Heart left ventricle (tissue), 16 donors: ENCODE data around the gene WWTR1. TPM values are rescaled to one million over a fixed set of nuclear protein-coding genes. Genes with fewer than 3 reads are reported as not detected.

ENCODE experiments used
- ATAC-seq, 4 donors: fragments of 200-7000 bp; cut with Tn5 transposase; one replicate each; pipeline ENCODE4 v1.9.1; 2020 to 2022; ENCODE audit warnings: moderate library complexity in 4 of 4, mild to moderate bottlenecking in 3 of 4, moderate number of reproducible peaks in 1 of 4
- DNase-seq, 5 donors: peaks; one replicate each; pipeline ENCODE4 v3.0.0-alpha.2; 2020
- H3K27ac ChIP-seq, 12 donors: fragments of 200-600 bp; sonication (generic) in 4 of 12; one replicate each; pipeline versions ENCODE4 v1.5.0 to v1.8.0; 2016 to 2022; ENCODE audit warnings: mild to moderate bottlenecking in 2 of 12
- H3K27me3 ChIP-seq, 9 donors: fragments of 200-600 bp; sonication (generic) in 2 of 9; one replicate each; pipeline versions ENCODE4 v1.5.1 to v1.8.0; 2016 to 2022; ENCODE audit warnings: mild to moderate bottlenecking in 3 of 9
- H3K36me3 ChIP-seq, 9 donors: fragments of 200-600 bp; sonication (generic) in 2 of 9; one replicate each; pipeline versions ENCODE4 v1.5.0 to v1.8.0; 2018 to 2022; ENCODE audit warnings: mild to moderate bottlenecking in 2 of 9
- H3K4me1 ChIP-seq, 12 donors: fragments of 200-600 bp; sonication (generic) in 4 of 12; one replicate each; pipeline versions ENCODE4 v1.5.0 to v1.8.0; 2016 to 2022; ENCODE audit warnings: mild to moderate bottlenecking in 3 of 12
- H3K4me3 ChIP-seq, 12 donors: fragments of 200-600 bp; sonication (generic) in 4 of 12; one replicate each; pipeline versions ENCODE4 v1.5.0 to v1.8.0; 2017 to 2022; ENCODE audit warnings: mild to moderate bottlenecking in 9 of 12, moderate library complexity in 4 of 12
- H3K9me3 ChIP-seq, 12 donors: fragments of 200-600 bp; sonication (generic) in 4 of 12; one replicate each; pipeline versions ENCODE4 v1.5.0 to v1.8.0; 2016 to 2022; ENCODE audit warnings: mild to moderate bottlenecking in 1 of 12
- POLR2A ChIP-seq, 2 donors: fragments of 450-650 bp; IDR thresholded peaks; one replicate each; pipeline ENCODE4 v1.6.1; 2017; ENCODE audit warnings: antibody characterized with exemption in 2 of 2, mild to moderate bottlenecking in 2 of 2, moderate library complexity in 2 of 2
- WGBS, 4 donors: extraction: QIAGEN DNeasy Blood & Tissue Kit in 2 of 4; methylation state at CpG; one replicate each; pipeline versions ENCODE4 v1.1.5 to v1.1.7; 2013 to 2018; 5-methylcytosine and 5-hydroxymethylcytosine counted together
- intact Hi-C, 10 donors: fragments of 100-400 bp; cut with DNase I; formaldehyde crosslinking; loops; one replicate each; pipeline versions ENCODE4 v1.11.1 to v1.14.2; 2022
- polyA plus RNA-seq, 2 donors: library from polyadenylated mRNA; stranded (reverse); fragments of 200-250 nt; gene quantifications; one replicate each; pipeline ENCODE4 v1.2.3, GENCODE V29; 2013
- total RNA-seq, 9 donors: library from RNA; depleted of rRNA in 2 of 9; stranded (reverse); fragments of >200 nt in 2 of 9; fragmentation: NEBNext Ultra II Directional in 3 of 9; extraction: Animal tissue kit (Norgen Biotek cat#: 25700) in 3 of 9; gene quantifications; one replicate each; pipeline versions ENCODE4 v1.1.0 to v1.2.4, GENCODE V29; 2016 to 2023
- TF ChIP-seq, protein P1 (sequence below), 12 donors: fragments of 200-600 bp; sonication (generic) in 4 of 12; IDR thresholded peaks; one replicate each; pipeline versions ENCODE4 v1.5.0 to v1.8.0; 2018 to 2022; ENCODE audit warnings: antibody characterized with exemption in 12 of 12, mild to moderate bottlenecking in 5 of 12
- donor health status: ischemic (EF 13 %, LVEDD 7.1; RV severe dilation, severe dysfunction).
- donor health status: healthy with polysubstance abuse.
- donor health status: DM: no; HTN: yes; CAD: no.
- donor health status: DM: no; HTN: no; CAD: no.
- donor health status: ischemic (EF 25% LVEDD 6.9; RV normal size, moderate dysfunction).
- donor health status: ischemic (EF 25% LVEDD 5.7; RV mildly dilated, moderate dysfunction).
- donor health status: healthy.
- donor health status: DM: yes; HTN: yes; CAD: no.
- donor health status: ischemic (EF 35%, LVEDD 5.7; RV mildly dilated, moderate dysfunction).
- donor health status: nonischemic (EF 11% LVEDD 7.7; RV severe dilation, severe dysfunction).
- donor health status: DM: yes; HTN: yes; CAD: no.
- donor health status: PGD.
- donor health status: ischemic (EF 29% LVEDD 5.4; RV normal size, mild dysfunction).
- donor health status: nonischemic (EF 23%, LVEDD 6.1; RV moderate dilation, normal function).

Gene WWTR1
- total and polyA plus RNA-seq, 11 donors = 14.5 to 71.7 (median 41.2) TPM

DNA sequence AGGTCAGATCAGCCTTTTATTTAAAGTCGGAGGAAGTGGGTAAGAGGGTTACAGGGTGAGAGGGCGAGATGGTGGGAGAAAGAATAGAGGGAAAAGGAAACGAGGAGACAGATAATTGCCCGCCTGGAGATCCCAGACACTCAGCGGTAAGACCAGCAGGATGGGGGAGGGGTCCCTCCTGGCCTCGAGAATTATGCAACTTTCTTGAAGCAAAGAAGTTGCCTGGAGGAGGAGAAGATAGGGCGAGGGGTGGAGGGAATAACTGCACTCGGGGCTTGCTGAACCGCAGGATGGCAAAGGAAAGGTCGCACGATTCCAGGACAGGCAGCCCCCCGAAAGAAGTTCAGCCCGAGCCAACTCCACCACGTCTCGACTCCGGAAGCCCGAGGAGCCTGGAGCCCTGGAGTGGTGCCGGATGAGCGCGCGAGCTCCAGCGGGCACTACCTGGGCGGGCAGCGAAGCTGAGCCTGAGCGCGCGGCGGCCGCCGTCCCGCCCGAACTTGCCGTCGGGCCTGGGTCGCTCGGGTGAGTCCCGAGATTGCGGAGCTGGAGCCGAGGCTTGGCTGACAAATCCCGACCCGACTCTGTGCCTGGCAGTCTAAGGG is 402 bp downstream of the WWTR1 start:
- peaks cover 0 to 52% (median 33%) of the 10 kb centered on the region in 12 donors for H3K4me1 ChIP-seq
- DNase-seq = peak in 3 of 5 donors; percentile 56 to 82 (median 58)

DNA sequence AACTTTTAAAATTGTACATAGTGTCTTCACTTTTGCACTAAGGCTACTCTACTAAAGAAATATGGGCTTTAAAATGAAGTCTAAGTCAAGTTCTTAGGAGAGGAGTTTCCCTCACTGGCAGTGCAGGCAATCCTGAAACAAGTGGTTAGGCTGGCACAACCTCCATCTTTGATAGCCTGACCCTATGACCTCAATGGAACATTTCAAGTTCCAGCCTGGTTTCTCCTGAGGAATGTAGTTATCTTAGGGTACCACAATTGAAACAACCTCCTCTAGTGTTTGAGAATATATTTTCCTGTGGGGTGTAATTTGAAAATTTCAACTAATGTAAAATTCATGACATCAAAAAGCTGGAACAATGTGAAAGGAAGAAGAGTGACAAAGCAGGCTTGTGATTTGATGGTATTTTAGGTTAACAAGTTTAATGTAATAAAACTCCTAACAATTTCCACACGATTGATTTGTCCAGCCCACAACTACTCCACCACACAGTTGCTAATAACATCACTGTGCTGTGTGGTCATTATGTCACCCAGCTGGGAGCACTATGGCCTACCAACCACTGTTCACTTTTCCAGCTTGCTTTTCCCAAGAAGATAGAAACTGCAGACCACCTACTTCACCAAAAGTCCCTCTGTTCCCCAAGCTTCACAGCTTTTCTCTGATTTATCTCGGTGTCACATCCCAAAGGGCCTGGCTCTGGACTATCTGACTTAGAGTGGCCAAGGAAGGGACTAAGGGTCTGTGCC is 1.8 kb downstream of the WWTR1 start:
- no peaks in the 10 kb centered on the region for H3K9me3 ChIP-seq
- DNase-seq (no peak), ATAC-seq (no peak)
- H3K4me1 ChIP-seq = peaks cover 0 to 59% (median 37%) of the 10 kb centered on the region in 12 donors
- WGBS, 4 donors = 9 to 12% (median 10%) methylated on average over 2 of the region's 2 CpGs
- peaks cover 0 to 33% (median 6%) of the 10 kb centered on the region in 9 donors for H3K36me3 ChIP-seq
- intact Hi-C loops = loop anchor here (2.0 to 10.0 kb wide), 13 partner anchors 35 to 129 kb away; no protein-coding TSS in a partner anchor
- TF ChIP-seq POLR2A (IDR thresholded peaks at IDR 0.05) = no peak
- TF ChIP-seq, protein P1, sequence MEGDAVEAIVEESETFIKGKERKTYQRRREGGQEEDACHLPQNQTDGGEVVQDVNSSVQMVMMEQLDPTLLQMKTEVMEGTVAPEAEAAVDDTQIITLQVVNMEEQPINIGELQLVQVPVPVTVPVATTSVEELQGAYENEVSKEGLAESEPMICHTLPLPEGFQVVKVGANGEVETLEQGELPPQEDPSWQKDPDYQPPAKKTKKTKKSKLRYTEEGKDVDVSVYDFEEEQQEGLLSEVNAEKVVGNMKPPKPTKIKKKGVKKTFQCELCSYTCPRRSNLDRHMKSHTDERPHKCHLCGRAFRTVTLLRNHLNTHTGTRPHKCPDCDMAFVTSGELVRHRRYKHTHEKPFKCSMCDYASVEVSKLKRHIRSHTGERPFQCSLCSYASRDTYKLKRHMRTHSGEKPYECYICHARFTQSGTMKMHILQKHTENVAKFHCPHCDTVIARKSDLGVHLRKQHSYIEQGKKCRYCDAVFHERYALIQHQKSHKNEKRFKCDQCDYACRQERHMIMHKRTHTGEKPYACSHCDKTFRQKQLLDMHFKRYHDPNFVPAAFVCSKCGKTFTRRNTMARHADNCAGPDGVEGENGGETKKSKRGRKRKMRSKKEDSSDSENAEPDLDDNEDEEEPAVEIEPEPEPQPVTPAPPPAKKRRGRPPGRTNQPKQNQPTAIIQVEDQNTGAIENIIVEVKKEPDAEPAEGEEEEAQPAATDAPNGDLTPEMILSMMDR (IDR thresholded peaks at IDR 0.05) = no peak
- H3K27me3 ChIP-seq = peaks cover 0 to 36% (median 0%) of the 10 kb centered on the region in 9 donors
- H3K27ac ChIP-seq = peak overlapping the region; percentile 89 to 100 (median 98)
- H3K4me3 ChIP-seq = peak overlapping the region; percentile 49 to 94 (median 78)

More for the DNA sequence above, 402 bp downstream of the WWTR1 start:
- peak; percentile 19 to 50 (median 43) for ATAC-seq
- intact Hi-C loops = loop anchor here (2.0 to 10.0 kb wide), 13 partner anchors 37 to 130 kb away; no protein-coding TSS in a partner anchor
- Histone ChIP-seq H3K36me3 (peaks cover 0 to 21% (median 5%) of the 10 kb centered on the region in 9 donors), H3K4me3 (peak overlapping the region; percentile 49 to 94 (median 78)), H3K27me3 (peaks cover 0 to 36% (median 0%) of the 10 kb centered on the region in 9 donors), H3K27ac (peak overlapping the region; percentile 89 to 100 (median 98)), H3K9me3 (no peaks in the 10 kb centered on the region)
- TF ChIP-seq, protein P1 (IDR thresholded peaks at IDR 0.05) = no peak
- TF ChIP-seq POLR2A (IDR thresholded peaks at IDR 0.05) = no peak
- whole genome bisulfite sequencing, 4 donors = 0 to 1% (median 0%) methylated on average over 38 to 41 of the region's 41 CpGs

DNA sequence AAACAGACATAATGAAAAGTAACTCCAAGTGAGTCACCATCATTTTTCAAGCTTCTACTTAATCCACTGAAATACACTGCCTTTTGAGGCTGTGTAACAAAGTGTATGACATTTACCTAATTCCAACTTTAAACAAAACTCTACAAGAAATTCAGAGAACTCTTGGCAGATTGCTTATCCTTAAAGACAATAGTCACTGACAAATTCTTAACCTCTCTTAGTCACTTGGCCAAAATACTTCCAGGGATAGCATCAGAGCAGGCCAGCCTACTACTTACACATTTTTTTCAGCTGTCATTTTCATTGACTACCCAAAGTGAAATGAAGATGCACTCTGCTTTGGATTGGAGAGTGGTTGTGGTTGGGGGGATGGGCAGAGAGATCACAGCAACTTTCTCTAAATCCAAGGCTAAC is 3.6 kb downstream of the WWTR1 start:
- TF ChIP-seq POLR2A (IDR thresholded peaks at IDR 0.05) = no peak
- TF ChIP-seq, protein P1 (IDR thresholded peaks at IDR 0.05) = no peak
- peaks cover 0 to 50% (median 11%) of the 10 kb centered on the region in 9 donors for H3K36me3 ChIP-seq
- H3K4me3 ChIP-seq = peak overlapping the region in 9 of 12 donors; percentile 12 to 94 (median 75)
- H3K27ac ChIP-seq = peak overlapping the region in 9 of 12 donors; percentile 8 to 99 (median 25)
- DNase-seq (no peak), ATAC-seq (no peak)
- no peaks in the 10 kb centered on the region for H3K9me3 ChIP-seq
- H3K27me3 ChIP-seq = peaks cover 0 to 32% (median 0%) of the 10 kb centered on the region in 9 donors
- peaks cover 0 to 69% (median 49%) of the 10 kb centered on the region in 12 donors for H3K4me1 ChIP-seq
- intact Hi-C loops = loop anchor here in 1 of 10 donors (10.0 kb wide), 2 partner anchors 79 to 119 kb away; no protein-coding TSS in a partner anchor

DNA sequence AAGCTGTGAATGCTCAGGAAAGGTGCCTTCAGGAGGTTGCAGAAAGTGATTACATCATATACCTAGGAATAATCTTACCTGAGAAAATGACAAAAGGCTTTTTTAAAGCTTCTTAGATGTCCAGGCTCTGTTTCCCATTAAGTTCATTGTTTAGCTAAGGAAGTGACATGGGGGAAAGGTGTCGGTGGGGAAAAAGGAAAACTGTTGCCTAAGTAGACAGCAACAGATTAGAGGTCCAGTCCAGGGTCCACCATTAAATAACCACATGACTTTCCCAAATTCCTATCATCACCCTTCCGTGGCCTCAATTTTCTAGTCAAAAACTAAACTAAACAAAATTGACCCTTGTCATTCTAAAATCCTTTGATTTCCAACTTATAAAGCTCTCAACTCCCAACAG is 4.3 kb downstream of the WWTR1 start:
- peak overlapping the region in 9 of 12 donors; percentile 11 to 94 (median 75) for H3K4me3 ChIP-seq
- TF ChIP-seq, protein P1 (IDR thresholded peaks at IDR 0.05) = no peak
- TF ChIP-seq POLR2A (IDR thresholded peaks at IDR 0.05) = no peak
- peaks cover 1 to 69% (median 52%) of the 10 kb centered on the region in 12 donors for H3K4me1 ChIP-seq
- peaks cover 0 to 50% (median 11%) of the 10 kb centered on the region in 9 donors for H3K36me3 ChIP-seq
- H3K27me3 ChIP-seq = peaks cover 0 to 29% (median 0%) of the 10 kb centered on the region in 9 donors
- H3K9me3 ChIP-seq = no peaks in the 10 kb centered on the region
- peak overlapping the region in 9 of 12 donors; percentile 8 to 51 (median 25) for H3K27ac ChIP-seq
- ATAC-seq (no peak), DNase-seq (no peak)
- WGBS, 4 donors = 67 to 79% (median 73%) methylated on average over 2 of the region's 2 CpGs
- intact Hi-C loops = loop anchor here in 1 of 10 donors (10.0 kb wide), 2 partner anchors 79 to 119 kb away; no protein-coding TSS in a partner anchor
